Colonic mucosa (tissue), 4 donors: ENCODE measurements around the gene RASGRF2. TPM values are rescaled to one million over a fixed set of nuclear protein-coding genes. Genes with fewer than 3 reads are reported as not detected.

Experiments
- DNase-seq: peaks from one replicate; pipeline ENCODE4 v3.0.0-alpha.2; 2020
- H3K27ac ChIP-seq: fragments of 200-600 bp; one replicate; pipeline ENCODE4 v1.8.0; 2021
- H3K27me3 ChIP-seq: fragments of 200-600 bp; one replicate; pipeline ENCODE4 v1.8.0; 2021
- H3K36me3 ChIP-seq: fragments of 200-600 bp; one replicate; pipeline ENCODE4 v1.8.0; 2021
- H3K4me1 ChIP-seq: fragments of 200-600 bp; one replicate; pipeline ENCODE4 v1.8.0; 2021; ENCODE audit warnings: mild to moderate bottlenecking
- H3K4me3 ChIP-seq: fragments of 200-600 bp; one replicate; pipeline ENCODE4 v1.8.0; 2021
- H3K9ac ChIP-seq, 2 donors: one replicate each; pipeline ENCODE4 v1.7.0; 2013; ENCODE audit warnings: control low read depth in 2 of 2, low read depth in 2 of 2, low read length in 2 of 2
- H3K9me3 ChIP-seq: fragments of 200-600 bp; one replicate; pipeline ENCODE4 v1.8.0; 2021
- intact Hi-C: fragments of 100-400 bp; cut with DNase I; formaldehyde crosslinking; loops from one replicate; pipeline ENCODE4 v1.14.1; 2022
- total RNA-seq, 2 donors: library from RNA; stranded (reverse); fragmentation: NEBNext Ultra II Directional in 1 of 2; extraction: Animal tissue kit (Norgen Biotek cat#: 25700) in 1 of 2; gene quantifications; one replicate each; pipeline ENCODE4 v1.2.1, GENCODE V29; 2021
- TF ChIP-seq, protein P1 (sequence below): fragments of 200-600 bp; IDR thresholded peaks from one replicate; pipeline ENCODE4 v1.8.0; 2022; ENCODE audit warnings: antibody characterized with exemption, mild to moderate bottlenecking
- donor health status: healthy.
- donor health status: DM: no; HTN: no; CAD: no.
- donor health status: DM: no; HTN: no; CAD: no.

Gene RASGRF2
- total RNA-seq, 2 donors from 2014 or later, result 2.8 to 3.5 TPM

DNA sequence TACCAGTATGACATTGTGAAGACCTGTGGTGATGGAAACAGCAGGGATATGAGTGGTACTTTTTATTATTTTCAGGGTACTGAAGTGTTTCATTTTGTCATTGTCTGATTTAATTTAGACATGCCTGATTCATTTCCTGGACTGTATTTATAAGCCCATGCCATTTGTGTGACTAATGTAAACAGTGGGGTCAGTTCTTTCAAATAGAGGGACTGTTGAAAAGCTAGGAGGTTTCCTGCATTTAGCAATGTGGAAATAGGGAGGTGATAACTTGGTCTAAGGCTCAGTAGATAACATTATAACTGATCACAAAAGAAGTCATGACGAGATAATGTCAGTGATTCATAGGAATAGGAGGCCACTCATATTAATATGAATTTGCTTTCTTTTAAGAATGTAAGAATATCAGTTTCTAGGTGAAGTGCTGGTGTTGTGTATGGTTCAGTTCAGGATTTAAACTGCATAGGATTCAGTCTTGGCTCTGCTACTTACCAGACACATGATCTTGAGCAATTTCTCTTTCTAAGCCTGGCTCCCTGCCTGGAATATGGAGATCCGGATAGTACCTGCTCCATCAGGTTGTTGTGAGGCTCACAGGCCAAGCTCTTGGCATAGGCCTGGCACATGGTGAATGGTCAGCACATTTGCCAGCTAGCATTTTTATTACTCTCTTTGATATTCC is 7.5 kb downstream of the RASGRF2 start:
- peak; percentile 75 for DNase-seq
- H3K27me3 ChIP-seq, result no peaks in the 10 kb centered on the region
- H3K9me3 ChIP-seq, result no peaks in the 10 kb centered on the region
- no peaks in the 10 kb centered on the region for H3K36me3 ChIP-seq
- H3K4me1 ChIP-seq, result no peaks in the 10 kb centered on the region
- no peak overlapping the region for H3K9ac ChIP-seq
- TF ChIP-seq, protein P1, sequence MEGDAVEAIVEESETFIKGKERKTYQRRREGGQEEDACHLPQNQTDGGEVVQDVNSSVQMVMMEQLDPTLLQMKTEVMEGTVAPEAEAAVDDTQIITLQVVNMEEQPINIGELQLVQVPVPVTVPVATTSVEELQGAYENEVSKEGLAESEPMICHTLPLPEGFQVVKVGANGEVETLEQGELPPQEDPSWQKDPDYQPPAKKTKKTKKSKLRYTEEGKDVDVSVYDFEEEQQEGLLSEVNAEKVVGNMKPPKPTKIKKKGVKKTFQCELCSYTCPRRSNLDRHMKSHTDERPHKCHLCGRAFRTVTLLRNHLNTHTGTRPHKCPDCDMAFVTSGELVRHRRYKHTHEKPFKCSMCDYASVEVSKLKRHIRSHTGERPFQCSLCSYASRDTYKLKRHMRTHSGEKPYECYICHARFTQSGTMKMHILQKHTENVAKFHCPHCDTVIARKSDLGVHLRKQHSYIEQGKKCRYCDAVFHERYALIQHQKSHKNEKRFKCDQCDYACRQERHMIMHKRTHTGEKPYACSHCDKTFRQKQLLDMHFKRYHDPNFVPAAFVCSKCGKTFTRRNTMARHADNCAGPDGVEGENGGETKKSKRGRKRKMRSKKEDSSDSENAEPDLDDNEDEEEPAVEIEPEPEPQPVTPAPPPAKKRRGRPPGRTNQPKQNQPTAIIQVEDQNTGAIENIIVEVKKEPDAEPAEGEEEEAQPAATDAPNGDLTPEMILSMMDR, result no peak
- H3K4me3 ChIP-seq, result no peak overlapping the region
- intact Hi-C loops, result no loop called here
- no peak overlapping the region for H3K27ac ChIP-seq

DNA sequence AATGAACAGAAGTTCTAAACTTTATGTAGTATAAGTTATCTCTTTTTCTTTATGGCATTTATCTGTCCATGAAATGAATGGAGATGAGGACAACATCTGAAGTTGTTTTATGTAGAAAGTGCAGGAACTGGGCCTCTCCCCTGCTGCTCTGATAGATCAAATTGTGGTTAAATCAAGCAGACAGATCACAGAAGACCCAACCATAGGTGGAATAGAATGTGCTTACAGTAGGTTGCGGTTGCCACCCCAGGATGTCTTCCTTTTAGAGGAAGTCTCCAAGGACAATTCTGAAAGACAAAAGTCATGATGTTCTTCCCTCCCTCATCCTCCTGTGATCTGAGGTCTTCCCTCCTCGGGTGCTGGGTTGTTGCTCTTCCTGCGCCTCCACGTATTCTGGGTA is 12.9 kb downstream of the RASGRF2 start:
- no peaks in the 10 kb centered on the region for H3K4me1 ChIP-seq
- no peaks in the 10 kb centered on the region for H3K27me3 ChIP-seq
- no peak overlapping the region for H3K4me3 ChIP-seq
- H3K9me3 ChIP-seq, result no peaks in the 10 kb centered on the region
- intact Hi-C loops, result no loop called here
- TF ChIP-seq, protein P1, result no peak
- DNase-seq, result no peak
- no peak overlapping the region for H3K27ac ChIP-seq
- H3K9ac ChIP-seq, result no peak overlapping the region
- no peaks in the 10 kb centered on the region for H3K36me3 ChIP-seq

- Histone ChIP-seq H3K36me3 (no peaks in the 10 kb centered on the region), H3K27me3 (no peaks in the 10 kb centered on the region), H3K9me3 (no peaks in the 10 kb centered on the region), H3K9ac (no peak overlapping the region), H3K4me3 (no peak overlapping the region), H3K27ac (no peak overlapping the region), H3K4me1 (no peaks in the 10 kb centered on the region)
- TF ChIP-seq, protein P1, result no peak
- no peak for DNase-seq
- intact Hi-C loops, result no loop called here
These were observed 14.9 kb downstream of the RASGRF2 start for GRCh38 chr5:80975065-80975464.

DNA sequence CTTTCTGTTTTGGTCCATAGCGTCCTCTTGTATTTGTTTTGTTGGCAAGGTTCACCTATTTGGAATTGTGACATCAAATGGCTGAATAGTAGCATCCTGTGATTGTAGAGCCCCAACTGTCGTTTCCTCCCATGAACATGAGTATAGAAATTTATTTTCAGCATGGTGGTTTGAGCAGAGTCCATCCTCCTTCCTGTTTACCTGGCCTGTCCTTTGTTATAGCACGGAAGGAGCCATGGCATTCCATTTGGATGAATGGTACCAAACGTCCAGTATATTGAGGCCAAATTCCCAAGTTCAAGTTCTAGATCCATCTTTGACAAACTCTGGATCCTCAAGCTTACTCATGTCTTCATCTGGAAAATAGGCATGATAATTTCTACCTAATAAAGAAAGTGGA is 16.8 kb downstream of the RASGRF2 start:
- H3K4me3 ChIP-seq, result no peak overlapping the region
- H3K9ac ChIP-seq, result no peak overlapping the region
- intact Hi-C loops, result no loop called here
- H3K4me1 ChIP-seq, result no peaks in the 10 kb centered on the region
- H3K36me3 ChIP-seq, result no peaks in the 10 kb centered on the region
- H3K27me3 ChIP-seq, result no peaks in the 10 kb centered on the region
- H3K27ac ChIP-seq, result no peak overlapping the region
- no peaks in the 10 kb centered on the region for H3K9me3 ChIP-seq
- DNase-seq, result no peak
- TF ChIP-seq, protein P1, result no peak

DNA sequence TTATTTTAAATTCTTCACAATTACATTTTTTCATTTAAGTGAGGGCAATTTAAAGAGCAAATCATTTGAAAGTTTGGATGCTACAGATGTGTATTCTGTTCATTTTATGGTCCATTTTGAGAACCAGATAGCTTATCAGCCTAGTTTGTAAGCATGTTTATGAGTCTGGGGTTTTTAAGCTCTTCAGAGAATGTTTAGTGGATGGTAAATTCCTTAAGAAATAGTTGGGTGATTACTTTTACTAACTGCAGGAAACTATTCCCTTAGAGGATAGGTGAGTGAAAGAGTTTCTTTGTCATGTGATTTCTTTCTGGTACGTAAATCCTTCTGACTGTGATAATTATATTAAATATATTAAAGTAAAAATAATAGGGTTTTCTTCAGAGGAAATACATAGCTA is 17.6 kb downstream of the RASGRF2 start:
- H3K9ac ChIP-seq, result no peak overlapping the region
- intact Hi-C loops, result no loop called here
- no peaks in the 10 kb centered on the region for H3K4me1 ChIP-seq
- no peak for DNase-seq
- H3K27me3 ChIP-seq, result no peaks in the 10 kb centered on the region
- TF ChIP-seq, protein P1, result no peak
- no peak overlapping the region for H3K27ac ChIP-seq
- no peaks in the 10 kb centered on the region for H3K36me3 ChIP-seq
- H3K9me3 ChIP-seq, result no peaks in the 10 kb centered on the region
- no peak overlapping the region for H3K4me3 ChIP-seq
